ENCODE results near the gene EIF1AD.

Gene EIF1AD

GRCh38 chr11:66044757-66045156 lies 42.8 kb upstream of the EIF1AD start:
- no peak for TF ChIP-seq SNAI2 (CRISPR knock-in tag; IDR thresholded peaks at IDR 0.05)
- TF ChIP-seq CREB5 (CRISPR knock-in tag; IDR thresholded peaks at IDR 0.05; ENCODE audit: low read depth): no peak
- no peak for TF ChIP-seq CSDC2 (CRISPR knock-in tag; IDR thresholded peaks at IDR 0.05)
- no peak for TF ChIP-seq BACH2 (CRISPR knock-in tag; IDR thresholded peaks at IDR 0.05; ENCODE audit: borderline replicate concordance)
- TF ChIP-seq RARB (CRISPR knock-in tag; IDR thresholded peaks at IDR 0.05): no peak
- TF ChIP-seq, protein P1, sequence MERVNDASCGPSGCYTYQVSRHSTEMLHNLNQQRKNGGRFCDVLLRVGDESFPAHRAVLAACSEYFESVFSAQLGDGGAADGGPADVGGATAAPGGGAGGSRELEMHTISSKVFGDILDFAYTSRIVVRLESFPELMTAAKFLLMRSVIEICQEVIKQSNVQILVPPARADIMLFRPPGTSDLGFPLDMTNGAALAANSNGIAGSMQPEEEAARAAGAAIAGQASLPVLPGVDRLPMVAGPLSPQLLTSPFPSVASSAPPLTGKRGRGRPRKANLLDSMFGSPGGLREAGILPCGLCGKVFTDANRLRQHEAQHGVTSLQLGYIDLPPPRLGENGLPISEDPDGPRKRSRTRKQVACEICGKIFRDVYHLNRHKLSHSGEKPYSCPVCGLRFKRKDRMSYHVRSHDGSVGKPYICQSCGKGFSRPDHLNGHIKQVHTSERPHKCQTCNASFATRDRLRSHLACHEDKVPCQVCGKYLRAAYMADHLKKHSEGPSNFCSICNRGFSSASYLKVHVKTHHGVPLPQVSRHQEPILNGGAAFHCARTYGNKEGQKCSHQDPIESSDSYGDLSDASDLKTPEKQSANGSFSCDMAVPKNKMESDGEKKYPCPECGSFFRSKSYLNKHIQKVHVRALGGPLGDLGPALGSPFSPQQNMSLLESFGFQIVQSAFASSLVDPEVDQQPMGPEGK (CRISPR knock-in tag; IDR thresholded peaks at IDR 0.05; ENCODE audit: borderline replicate concordance): no peak
- no peak for TF ChIP-seq PPARA (CRISPR knock-in tag; IDR thresholded peaks at IDR 0.05; ENCODE audit: borderline replicate concordance)
- TF ChIP-seq ZC3H10 (CRISPR knock-in tag; IDR thresholded peaks at IDR 0.05): no peak
- no peak for TF ChIP-seq ZNF8 (CRISPR knock-in tag; IDR thresholded peaks at IDR 0.05)
- TF ChIP-seq POU6F1 (CRISPR knock-in tag; IDR thresholded peaks at IDR 0.05; ENCODE audit: borderline replicate concordance, low read depth): no peak
- TF ChIP-seq GLIS3 (CRISPR knock-in tag; IDR thresholded peaks at IDR 0.05): no peak
- no peak for TF ChIP-seq TSHZ2 (CRISPR knock-in tag; IDR thresholded peaks at IDR 0.05)
- no peak for TF ChIP-seq ZFP30 (CRISPR knock-in tag; IDR thresholded peaks at IDR 0.05)
- no peak for TF ChIP-seq OSR1 (CRISPR knock-in tag; IDR thresholded peaks at IDR 0.05)
- no peak for TF ChIP-seq ARNTL (CRISPR knock-in tag; IDR thresholded peaks at IDR 0.05; ENCODE audit: borderline replicate concordance, low read depth)
- no peak for TF ChIP-seq ZNF70 (CRISPR knock-in tag; IDR thresholded peaks at IDR 0.05)
- no peak for TF ChIP-seq ISL1 (CRISPR knock-in tag; IDR thresholded peaks at IDR 0.05)
- TF ChIP-seq TOX (CRISPR knock-in tag; IDR thresholded peaks at IDR 0.05; ENCODE audit: borderline replicate concordance): no peak
- no peak for TF ChIP-seq ESRRG (CRISPR knock-in tag; IDR thresholded peaks at IDR 0.05)
- TF ChIP-seq ZFP3 (CRISPR knock-in tag; IDR thresholded peaks at IDR 0.05): no peak
- no peak for ATAC-seq

DNA sequence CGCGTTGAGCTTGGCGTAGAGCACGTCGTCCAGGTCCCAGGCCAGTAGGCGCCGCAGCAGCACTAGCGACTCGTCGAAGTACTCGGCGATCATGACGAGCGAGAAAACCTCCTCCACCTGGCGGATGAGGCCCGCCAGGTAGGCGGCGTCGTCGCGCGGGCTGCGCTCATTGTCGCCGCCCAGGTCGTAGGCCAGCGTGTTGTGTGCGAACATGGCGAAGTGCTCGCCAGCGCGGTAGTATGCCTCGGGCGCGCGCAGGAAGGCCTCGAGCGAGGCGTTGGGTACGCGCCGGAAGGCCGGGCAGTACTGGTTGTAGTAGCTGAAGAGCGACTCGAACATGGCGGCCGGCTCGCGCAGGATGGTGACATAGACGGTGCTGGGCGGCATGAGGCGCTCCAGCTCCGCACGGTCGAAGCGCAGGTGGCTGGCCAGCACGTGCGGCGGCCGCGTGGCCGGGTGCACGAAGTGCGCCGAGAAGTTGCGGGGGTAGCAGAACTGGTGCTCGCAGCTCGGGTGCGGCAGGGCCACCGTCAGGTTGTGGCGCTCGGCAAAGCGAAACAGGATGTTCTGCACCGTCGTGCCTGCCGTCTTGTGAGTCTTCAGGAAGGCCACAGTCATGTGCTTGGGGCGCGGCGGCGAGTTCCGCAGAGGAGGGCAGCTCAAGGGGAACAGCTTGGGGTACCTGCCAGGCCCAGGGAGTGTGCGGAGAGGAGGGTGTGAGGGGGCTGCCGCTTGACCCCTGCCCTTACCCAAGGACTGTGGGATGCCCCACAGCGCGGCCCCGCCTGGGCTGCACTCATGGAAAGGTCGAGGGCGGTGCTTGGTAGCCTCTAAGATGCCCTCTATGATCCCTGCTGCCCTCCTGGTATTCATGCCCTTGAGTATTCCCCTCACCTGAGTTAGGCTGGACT lies 41.3 kb upstream of the EIF1AD start:
- ATAC-seq: no peak
- TF ChIP-seq ZNF8 (CRISPR knock-in tag; IDR thresholded peaks at IDR 0.05) (no peak), CSRNP3 (CRISPR knock-in tag; IDR thresholded peaks at IDR 0.05) (no peak), ZNF565 (CRISPR knock-in tag; conservative IDR thresholded peaks at IDR 0.05; ENCODE audit: low read depth) (no peak)

Measured in SK-N-SH treated with all-trans-retinoic acid at 6 μM for 48 hours (cell line).